ENCODE measurements around the gene HOXA6.

The HOXA6 gene

DNA sequence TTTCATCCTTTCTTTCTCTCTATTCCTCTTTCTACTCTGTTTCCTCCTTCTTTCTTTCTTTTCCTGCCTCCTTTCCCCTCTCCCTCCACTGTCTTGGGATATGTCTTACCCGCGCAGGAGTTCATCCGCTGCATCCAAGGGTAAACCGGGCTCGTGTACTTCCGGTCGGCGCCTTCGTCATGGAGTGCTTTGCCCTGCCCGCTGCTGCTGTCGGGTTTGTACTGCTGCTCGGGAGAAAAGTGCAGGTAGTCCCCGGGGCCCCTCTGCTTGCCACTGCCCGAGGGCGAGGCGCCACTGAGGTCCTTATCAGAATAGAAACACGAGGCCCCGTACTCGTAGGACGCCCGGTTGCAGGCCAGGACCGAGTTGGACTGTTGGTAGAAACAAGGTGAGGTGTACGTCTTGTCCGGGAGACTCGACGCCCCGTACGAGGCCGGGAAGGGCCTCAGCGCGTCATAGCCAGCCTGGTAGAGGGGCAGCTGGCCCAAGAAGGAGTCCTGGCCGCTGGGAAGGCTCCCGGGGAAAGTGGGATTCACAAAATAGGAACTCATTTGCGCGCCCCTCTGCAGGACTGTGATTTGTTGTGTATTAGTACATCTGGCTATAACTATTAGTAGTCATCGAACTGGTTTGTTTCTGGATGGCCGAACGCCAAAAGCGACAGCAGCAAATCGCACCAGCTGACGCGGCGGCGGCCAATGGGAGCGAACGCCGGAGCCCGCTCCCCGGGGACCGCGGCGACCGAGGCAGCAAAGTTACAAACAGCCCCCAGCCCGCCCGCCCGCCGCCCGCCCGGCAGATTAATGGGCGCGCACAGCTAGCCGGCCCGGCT, at the start of gene HOXA6:
HOXA6 (minus strand) TSS at position 576 of the 832 bp plus-strand sequence; CDS start at position 551, 25 bp downstream.
- peak within 1 kb of the TSS; percentile 79 for H3K27ac ChIP-seq
- DNase-seq (ENCODE audit: low read depth, low spot score), result no peak

DNA sequence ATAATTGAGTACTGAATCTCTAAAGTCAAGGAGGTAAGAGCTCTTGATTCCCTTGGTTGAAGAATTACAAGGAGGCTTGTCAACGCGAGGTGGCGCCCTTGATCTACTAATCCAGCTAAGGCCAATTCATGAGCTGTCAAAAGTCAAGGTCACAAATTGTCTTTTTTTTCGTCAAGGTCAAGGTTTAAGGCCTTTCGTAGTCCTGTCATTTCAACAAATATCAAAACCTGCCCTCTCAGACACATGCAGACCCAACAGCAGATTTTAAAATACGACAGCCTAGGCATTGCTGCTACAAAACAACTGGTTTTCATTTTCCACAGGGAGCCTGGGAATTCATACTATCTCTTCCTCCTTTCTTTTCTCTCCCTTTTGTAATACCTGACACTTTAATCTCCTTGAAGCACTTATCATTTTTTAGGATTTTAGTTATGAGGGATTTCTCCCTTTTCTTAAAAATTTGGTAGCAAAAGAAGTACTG, 48.8 kb upstream of the HOXA6 start:
- H3K27ac ChIP-seq, result peak overlapping the region; percentile 86
- DNase-seq (ENCODE audit: low read depth, low spot score), result peak; percentile 67

DNA sequence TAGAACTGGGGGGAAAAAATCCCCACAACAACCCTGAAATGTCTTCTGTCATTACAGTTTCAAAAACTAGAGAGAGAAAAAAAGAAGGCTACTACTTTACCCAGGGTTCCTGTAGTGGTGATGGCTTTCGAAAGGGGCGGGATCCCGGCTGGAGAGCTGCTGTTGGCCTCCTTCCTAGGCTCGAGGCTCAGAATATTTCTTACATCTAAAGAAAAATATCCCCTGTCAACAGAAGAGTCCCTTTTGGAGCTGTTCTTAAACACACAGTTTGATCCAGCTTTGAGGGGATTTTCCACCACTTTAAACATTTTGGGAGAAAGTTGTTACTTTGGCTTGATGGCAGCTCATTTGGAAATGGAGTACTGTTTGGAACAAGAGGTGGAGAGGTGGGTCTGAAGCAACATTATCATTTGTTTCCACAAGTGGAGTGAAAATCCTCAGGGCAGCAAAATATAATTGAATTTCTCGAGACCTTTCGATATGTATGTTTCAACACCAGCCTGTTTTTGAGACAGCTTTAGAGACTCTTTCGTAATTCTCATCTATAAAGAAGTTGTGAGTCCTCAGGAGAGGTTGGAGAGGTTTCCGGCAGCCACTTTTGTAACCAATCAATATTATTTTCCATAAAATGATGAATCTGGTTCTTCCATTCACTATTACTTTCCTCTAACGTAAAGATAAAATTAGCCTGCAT, 47.3 kb upstream of the HOXA6 start:
- peak overlapping the region; percentile 86 for H3K27ac ChIP-seq
- DNase-seq (ENCODE audit: low read depth, low spot score), result no peak

DNA sequence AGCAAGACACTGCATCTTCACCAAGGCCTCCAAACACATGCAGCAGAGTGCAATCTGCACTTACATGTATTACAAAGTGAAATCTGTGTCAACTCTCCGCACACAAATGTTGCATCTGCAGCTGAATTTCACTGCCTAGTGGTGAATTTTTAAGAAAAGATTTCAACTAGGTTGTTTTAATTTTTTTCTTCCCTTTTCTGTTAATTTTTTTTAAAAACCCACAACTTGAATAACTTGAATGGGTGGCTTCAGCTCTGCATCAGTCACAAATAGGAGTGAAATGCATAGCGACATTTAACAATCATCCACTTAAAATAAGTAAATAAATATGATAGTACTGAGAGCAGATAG, 46.4 kb upstream of the HOXA6 start:
- peak overlapping the region; percentile 86 for H3K27ac ChIP-seq
- no peak for DNase-seq (ENCODE audit: low read depth, low spot score)

DNA sequence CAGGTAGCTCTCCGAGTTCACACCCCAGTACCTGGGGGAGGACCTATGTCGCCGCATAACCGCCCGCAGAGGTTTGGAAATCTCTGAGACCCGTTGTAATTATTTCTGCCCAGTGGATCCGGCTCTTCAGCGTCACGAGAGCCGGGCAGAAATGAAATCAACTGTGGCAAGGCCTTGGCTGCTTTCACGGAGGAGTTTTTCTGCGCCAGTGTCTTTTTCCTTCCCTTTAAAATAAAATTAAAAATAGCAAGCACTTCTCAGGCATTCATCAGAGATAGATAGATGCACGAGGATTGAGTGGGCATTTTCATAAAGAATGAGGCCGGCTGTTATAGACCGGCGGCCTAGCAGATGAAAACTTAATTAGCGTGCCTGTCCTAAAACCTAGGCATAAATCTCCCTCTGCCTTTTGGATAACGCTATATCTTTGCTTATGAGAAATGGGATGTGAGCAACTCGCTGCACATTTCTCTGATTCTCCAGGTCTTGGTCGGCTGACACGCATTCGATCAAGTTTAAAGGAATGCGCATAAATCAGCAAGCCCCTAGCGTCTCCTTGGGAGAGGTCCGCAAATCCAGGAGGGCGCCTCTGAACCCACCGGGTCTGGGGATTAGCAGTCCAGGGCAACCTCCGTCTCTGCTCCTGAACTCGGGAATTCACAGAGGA, 45.9 kb upstream of the HOXA6 start:
- DNase-seq (ENCODE audit: low read depth, low spot score), result no peak
- H3K27ac ChIP-seq, result peak overlapping the region; percentile 86

DNA sequence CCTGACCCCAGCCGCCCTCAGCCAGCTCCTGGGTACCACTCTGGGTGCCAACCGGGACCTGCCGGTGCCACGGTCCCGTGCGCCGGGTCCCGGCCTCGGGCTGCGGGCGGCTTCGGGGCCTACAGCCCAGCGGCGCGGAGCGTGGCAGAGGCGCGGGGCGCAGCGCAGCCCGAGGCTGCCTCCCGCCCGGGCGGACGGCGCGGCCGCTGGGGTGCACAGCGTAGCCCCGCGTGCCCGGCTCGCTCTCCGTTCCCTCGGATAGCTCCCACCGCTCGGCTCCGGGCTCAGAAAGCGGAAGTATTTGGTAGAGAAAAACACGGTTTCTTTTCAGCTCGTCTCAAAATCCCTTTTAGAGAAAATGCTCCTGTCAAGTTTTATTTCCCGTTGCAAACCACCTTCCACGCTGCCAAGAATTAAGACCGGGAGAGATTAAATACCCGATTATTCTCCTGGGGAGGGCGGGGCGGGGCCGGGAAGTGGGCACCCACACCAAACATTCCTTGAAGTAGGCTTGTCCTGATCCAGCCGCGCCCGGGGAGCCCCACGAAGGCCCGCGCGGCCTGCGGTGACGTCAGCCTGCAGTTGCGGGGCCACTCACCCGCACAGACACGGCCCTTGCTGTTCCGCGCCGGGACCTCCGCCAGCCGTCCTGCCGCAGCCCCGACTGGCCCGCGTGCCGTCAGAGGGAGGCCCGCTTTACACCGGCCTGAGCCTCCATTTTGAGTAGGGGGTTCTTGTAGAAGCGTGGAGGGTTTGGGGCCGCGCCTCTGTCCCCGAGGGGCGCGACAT, 45.2 kb upstream of the HOXA6 start:
- DNase-seq (ENCODE audit: low read depth, low spot score), result no peak

DNA sequence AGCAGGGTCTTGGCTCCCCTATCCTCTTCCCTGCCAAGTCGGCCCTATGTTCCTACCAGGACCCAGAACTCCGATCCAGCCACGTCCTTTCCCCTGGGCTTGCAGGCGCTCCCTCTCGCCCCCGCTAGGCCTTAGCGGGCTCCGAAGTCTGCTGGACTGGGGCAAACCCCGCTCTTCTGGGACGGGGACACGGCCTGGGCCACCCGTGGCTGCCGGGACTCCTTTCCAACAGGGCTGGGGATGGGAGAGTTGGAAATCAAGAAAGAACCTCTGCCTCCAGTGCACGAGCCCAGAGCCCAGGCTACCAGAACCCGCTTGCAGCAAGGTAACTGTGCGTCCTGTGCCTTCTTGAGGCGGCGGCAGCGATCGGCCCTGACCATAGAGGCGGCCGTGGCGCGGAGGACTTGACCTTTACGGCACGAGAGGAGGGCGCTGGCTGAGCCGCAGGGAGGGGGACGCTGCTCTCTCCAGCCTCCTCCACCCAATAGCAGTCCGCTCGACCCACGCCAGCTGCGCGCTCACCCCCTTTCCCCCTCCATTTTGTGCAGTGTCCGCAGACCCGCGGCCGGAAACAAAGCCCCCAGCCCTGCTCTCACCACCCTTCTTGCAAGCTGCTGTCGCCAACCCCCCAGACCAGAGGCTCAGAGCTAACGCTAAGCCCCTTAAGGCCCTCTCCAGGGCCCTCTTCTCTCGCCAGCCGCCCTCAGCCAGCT, 44.4 kb upstream of the HOXA6 start:
- no peak for DNase-seq (ENCODE audit: low read depth, low spot score)
- H3K27ac ChIP-seq, result peak overlapping the region; percentile 86

More for the DNA sequence above, 45.2 kb upstream of the HOXA6 start:
- peak overlapping the region; percentile 86 for H3K27ac ChIP-seq

DNA sequence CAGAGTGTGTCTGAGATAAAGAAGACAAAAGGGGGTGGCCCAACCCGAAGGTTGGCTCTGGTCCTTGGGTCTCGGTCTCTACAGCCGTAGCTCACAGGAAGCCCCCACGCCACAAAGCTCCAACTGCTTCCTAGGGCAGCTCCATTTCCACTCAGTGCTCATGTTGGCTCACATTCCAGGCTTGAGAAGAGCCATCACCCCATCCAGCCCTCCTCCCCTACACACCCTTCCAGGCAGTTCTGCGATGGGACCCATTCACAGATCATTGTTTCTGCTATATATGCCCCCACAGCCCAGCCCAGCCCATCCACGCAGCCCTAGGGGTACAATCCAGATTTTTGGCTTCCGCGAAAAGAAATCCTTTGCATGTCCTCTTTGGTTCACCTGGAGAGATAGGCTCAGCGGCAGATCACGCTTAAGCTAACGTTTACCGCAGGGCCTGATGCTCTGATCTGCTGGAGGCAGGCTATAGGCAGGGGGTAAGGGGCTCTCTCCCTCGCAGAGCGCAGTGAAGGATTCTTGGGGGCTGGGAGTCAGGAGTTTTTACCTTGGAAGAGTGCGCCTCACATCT, 43.7 kb upstream of the HOXA6 start:
- DNase-seq (ENCODE audit: low read depth, low spot score), result no peak
- peak overlapping the region; percentile 86 for H3K27ac ChIP-seq

DNA sequence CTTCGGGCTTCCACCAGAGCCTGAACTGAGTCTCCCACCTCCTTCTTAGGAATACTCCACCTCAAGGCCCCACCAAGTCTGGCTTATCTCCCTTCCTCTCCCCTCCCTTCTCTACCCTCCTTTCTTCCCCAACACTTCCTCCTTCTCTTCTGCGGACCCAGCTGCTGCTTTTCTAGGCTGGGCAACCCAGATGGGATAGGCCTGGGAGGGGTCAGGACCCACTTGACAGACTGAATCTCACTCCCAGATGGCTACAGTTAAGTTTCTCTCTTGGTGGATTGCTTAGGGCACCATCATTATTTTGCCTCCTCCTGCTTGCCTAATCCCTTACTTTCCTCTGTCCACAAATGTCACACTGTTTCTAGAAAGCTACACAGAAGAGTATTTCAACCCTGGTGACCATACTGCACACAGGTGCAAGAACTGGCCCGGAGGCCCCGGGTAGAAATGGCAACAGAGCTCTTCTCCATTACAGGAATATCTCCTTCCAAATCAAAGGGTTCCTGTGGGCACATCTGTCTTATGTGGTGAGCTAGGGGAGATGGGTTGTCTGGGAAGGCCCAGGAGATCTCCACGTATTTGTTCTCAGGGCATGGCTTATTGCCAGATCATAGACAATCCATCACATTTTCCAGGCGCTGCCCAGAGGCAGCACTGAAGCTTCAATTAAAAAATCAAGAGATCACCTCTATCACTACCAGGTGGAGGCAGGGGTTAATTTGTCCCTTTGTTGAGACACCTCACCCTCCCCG, 42.6 kb upstream of the HOXA6 start:
- no peak for DNase-seq (ENCODE audit: low read depth, low spot score)
- H3K27ac ChIP-seq, result no peak overlapping the region

DNA sequence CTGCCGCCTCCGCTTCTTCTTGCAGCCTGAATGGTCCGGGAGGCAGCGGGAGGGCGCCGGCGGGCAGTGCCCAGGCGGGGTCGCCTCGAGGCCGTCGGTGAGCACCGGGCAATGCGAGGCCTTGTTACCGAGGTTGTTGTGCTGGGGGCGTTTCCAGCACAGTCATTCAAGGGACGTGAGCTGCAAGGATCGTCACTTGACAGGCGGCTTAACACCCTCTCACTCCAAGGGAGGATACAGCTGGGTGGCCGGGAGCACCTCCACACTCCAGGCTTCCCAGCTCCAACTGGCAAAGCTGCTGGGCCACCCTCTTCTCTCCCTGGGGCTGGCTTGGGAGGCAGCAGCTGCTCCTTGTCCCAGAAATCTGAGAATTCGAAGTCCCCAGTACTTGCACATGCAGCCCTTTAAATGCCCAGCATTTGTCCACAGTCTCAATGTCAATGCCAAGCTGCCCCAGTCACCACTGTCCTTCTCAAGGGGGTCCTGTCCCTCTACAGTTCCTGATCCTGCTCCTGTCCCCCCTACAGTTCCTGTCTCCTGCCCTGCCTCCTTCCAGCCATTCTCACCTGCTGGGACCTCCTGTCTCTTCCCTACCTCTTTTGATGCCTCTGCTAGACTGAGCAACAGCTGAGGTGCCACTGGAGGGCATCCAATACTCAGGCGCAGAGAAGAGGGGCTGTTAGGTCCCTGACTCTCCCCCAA, 41.9 kb upstream of the HOXA6 start:
- peak overlapping the region; percentile 90 for H3K27ac ChIP-seq
- peak; percentile 60 for DNase-seq (ENCODE audit: low read depth, low spot score)

DNA sequence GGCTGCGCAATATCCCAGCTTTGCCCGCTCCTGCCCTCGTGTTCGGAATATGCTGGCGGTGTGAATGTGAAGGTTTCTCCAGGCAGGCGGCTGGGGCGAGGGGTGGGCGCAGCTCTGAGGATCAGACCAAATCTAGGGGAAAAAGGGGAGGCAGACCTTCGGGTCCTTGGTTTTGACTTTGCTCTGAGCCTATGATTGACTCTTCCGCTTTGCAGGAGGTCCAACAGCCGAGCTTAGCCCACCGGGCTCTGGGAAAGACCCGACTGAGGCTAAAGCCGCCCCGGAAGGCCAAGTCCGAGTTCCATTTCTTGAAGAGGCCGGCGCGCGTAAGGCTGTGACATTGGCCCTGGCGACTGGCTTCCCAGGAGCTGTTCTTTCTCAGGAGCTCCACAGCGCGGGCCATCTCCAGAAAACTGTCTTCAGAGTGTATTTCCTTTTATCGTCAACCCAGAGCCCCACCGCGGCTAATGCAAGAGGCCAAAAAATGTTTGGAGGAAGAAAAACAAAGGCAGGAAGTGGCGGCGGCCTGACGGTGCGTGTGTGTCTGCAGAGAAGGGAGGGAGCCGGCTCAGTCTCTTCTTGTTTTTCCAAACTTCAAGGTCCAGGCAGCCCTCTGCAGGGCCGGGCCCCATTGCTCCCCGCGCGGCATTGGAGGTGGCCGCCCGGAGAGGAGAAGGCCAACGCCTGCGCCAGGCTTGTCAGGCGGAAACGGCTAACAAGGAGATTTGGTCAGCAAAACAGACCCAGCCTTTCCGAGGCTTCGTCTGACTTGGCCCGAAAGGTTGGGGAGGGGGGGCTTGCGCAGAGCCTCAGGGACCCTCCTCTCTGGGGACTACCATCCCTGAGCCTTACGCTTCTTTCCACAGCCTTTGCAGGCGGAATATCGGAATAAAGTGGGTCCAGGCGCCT, 41.1 kb upstream of the HOXA6 start:
- peak overlapping the region; percentile 90 for H3K27ac ChIP-seq
- DNase-seq (ENCODE audit: low read depth, low spot score), result no peak

DNA sequence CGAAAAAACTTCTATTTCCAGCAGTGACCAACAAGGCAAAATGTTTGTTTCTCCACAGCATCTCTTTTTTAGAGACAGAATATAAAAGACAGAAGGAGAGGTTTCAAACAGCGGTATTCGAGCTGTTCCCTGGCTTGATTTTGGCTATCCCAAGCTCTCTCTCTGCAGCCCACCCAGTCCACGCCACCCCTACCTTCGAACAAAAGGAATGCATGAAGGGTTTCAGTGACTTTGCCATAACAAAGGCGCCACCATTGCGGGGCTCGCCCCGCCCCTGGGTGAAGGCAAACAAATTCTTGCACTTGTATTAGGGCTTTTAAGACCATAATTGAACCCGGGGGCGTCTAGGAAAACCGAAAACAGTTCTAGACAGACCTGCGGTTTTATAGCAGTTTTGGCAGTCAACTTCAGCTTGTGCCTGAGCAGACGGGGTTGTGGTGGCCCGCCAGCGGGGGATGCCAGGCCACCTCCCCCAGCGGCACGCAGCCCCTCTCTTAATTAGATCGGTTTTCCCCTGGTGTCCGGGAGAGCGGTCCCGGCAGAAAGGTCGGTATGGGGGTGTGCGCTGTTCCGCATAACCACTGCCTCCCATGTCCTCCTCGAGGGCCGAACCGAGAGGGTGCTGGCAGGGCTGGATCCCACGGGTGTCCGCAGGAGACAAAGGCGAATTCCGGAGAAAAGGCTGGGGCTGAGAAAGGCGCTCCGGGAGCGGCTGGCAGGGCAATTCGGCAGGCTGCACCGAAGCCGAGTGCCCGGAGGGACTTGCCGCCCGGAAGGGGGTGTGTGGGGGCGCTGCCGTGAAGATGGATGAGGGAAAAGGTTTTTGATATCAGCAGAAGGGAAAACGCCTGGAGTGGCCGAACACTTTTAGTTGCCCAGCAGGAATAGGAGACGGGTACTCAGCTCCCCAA, 40.2 kb upstream of the HOXA6 start:
- DNase-seq (ENCODE audit: low read depth, low spot score), result no peak
- peak overlapping the region; percentile 90 for H3K27ac ChIP-seq

DNA sequence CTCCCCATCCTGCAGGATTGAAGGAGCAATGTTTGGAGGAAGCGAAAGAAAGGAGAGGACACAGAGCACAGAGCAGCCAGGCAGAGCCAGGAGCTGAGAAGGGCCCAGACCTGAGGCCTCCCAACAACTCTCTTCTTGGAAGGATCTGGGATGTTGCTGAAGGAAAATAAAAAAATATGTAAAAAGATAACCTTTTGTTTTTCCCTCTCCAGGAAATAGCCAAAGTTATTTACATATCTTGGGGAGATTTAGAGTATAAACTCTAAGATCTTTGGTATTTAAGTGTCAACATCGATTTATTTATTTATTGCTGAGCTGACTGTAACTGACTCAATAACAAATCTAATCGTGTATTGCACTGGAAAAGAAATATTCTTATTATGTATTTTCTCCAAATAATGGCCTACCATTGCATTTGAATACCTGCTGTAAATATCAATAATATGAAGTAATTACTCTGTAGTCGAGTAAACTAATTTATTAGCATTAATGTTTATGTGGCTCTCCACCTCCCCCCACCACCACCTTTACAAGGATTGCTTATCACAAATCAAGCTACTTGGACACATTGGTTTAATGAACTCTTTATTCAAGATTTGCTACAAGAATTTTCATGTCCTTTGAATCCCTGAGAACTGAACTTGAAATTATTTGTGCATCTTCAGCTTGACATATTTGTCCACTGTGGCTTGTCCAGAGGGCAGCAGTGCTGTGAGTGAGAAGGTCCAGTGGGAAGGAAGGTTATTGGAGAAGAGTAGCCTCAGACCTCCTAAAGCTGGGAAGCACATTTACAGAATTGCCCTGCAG, 39.3 kb upstream of the HOXA6 start:
- DNase-seq (ENCODE audit: low read depth, low spot score), result no peak
- peak overlapping the region; percentile 90 for H3K27ac ChIP-seq

DNA sequence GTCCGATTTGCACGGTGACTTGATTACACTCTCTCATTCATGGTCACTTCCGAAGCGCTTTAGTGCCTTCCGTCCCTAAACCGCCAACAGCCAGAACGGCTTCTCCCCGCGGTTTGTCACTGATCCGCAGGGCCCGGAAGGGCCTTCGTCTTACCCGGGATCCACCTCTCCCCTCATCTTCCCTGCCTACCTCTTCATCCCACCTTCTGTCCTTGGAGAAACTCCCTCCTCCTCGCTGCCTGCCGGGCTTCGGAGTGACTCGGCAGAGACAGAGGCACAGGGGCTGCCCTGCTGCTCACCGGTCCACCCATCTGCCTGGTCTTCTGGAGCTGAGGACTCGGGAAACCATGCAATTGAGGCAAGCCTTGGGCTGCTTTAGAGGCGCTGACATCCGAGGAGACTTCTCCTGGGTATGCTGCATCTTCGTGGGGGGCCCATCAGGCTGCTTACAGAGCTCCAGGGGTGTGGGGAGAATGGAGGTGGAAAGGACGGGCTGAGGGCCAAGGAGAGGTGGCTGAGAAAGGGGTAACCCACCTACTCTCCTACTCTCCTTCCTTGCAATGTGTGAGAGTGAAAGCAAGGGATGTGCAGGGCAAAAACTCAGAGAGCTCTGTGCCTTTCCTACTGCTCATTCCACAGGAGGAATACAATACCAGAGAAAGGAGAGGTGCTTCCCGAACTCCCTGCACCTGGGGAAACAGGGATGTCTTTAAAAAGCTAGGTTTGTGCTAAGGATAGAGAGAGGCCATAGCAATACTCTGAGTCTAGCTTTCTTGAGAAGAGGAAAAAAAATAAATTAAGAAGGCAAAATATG, 38.5 kb upstream of the HOXA6 start:
- DNase-seq (ENCODE audit: low read depth, low spot score), result no peak
- peak overlapping the region; percentile 90 for H3K27ac ChIP-seq

Data from epithelial cell of prostate (primary cell).